HG02884 (cell line): ENCODE results near the gene DDX51.

Experiments used
- ATAC-seq: cut with Tn5 transposase; IDR thresholded peaks from one replicate; pipeline ENCODE4 v1.9.1; 2021; ENCODE audit warnings: mild to moderate bottlenecking, moderate library complexity; ENCODE audit not compliant: unreplicated experiment

The DDX51 gene

DNA sequence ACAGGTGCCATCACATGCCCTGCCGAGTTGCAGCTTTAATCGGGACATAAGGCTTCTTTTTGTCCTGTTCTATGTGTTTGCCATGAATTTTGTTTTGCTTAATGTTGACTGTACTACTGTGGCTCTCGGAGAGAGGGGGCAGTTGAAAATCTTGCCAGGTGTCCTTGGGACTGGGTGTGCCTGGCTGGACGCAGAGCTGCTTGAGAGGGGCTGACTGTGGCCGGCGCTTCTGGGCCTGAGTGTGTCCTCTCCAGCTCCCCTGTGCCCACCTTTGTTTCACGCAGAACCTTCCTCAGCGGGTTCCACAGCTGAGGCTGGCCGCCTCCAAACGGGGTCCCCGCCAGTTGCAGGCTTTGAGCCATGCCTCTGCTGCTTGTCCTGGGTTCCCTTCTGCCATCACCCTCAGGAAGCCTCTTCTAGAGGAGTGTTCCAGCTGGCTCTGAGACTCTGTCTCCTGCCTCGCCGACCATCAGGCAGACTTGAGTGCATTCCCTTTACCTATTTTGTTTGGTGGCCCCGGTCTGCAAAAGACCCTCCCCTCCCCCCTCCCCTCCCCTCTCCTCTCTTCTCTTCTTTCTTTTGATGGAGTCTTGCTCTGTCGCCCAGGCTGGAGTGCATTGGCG, 49.7 kb downstream of the DDX51 start:
- ATAC-seq = no peak

DNA sequence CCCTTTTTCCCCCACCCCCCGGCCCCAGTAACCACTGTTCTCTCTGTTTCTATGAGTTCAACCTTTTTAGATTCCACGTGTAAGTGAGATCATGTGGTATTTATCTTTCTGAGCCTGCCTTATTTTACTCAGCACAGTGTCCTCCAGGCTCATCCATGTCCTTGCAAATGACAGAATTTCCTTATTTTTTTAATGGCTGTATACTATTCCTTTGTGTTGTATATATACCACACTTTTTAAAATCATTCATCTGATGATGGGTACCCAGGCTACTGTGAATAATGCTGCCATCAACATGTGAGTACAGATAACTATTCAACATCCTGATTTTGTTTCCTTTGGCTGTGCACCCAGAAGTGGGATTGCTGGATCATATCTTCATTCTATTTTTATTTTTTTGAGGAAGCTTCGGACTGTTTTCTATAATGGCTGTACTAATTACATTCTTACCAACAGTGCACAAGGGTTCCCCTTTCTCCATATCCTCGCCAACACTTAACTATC, 54.7 kb downstream of the DDX51 start:
- no peak for ATAC-seq
